ENCODE measurements around the gene CEP19. TPM values are rescaled to one million over a fixed set of nuclear protein-coding genes. Genes with fewer than 3 reads are reported as not detected.

Gene CEP19
- total RNA-seq, 4 donors from 2014 or later = 0.32 to 2.2 (median 1.8) TPM; not detected in 1

- Histone ChIP-seq H3K4me3 (no peak overlapping the region), H3K27ac (no peak overlapping the region), H3K27me3 (no peaks in the 10 kb centered on the region), H3K4me1 (no peaks in the 10 kb centered on the region), H3K36me3 (no peaks in the 10 kb centered on the region), H3K9me3 (no peaks in the 10 kb centered on the region)
- TF ChIP-seq POLR2A (IDR thresholded peaks at IDR 0.05) (no peak), CTCF (IDR thresholded peaks at IDR 0.05) (no peak), EP300 (IDR thresholded peaks at IDR 0.05; ENCODE audit: low read depth) (no peak), POLR2AphosphoS5 (IDR thresholded peaks at IDR 0.05) (no peak)
- intact Hi-C loops (cut with DNase I; ENCODE audit: low total_unique reads) (no loop called here), in situ Hi-C loops (cut with MboI; ENCODE audit: low pct_ligation_motif_present in 1 of 4, low pct_unique_long_range_greater_than_20kb in 1 of 4, low sequenced_read_pairs in 3 of 4) (no loop called here)
- DNase-seq = no peak
- 88% methylated on average over 5 of the region's 5 CpGs; no CpG with 5 or more reads in 1 of the 2 donors for WGBS, 2 donors (ENCODE audit: low coverage in 1 of 2)
Measured at GRCh38 chr3:196695849-196696226, 16.2 kb downstream of the CEP19 start.

GRCh38 chr3:196694941-196695848 is 16.9 kb downstream of the CEP19 start:
- WGBS, 2 donors (ENCODE audit: low coverage in 1 of 2) = 76 to 87% methylated on average over 9 to 17 of the region's 17 CpGs
- no peaks in the 10 kb centered on the region for H3K27me3 ChIP-seq
- no peak for DNase-seq
- TF ChIP-seq POLR2AphosphoS5 (IDR thresholded peaks at IDR 0.05) (no peak), CTCF (IDR thresholded peaks at IDR 0.05) (no peak)
- no peaks in the 10 kb centered on the region for H3K36me3 ChIP-seq
- H3K4me1 ChIP-seq = no peaks in the 10 kb centered on the region
- intact Hi-C loops (cut with DNase I; ENCODE audit: low total_unique reads) (no loop called here), in situ Hi-C loops (cut with MboI; ENCODE audit: low pct_ligation_motif_present in 1 of 4, low pct_unique_long_range_greater_than_20kb in 1 of 4, low sequenced_read_pairs in 3 of 4) (no loop called here)
- no peak overlapping the region for H3K4me3 ChIP-seq
- H3K27ac ChIP-seq = no peak overlapping the region
- no peaks in the 10 kb centered on the region for H3K9me3 ChIP-seq

GRCh38 chr3:196694202-196694638 is 17.8 kb downstream of the CEP19 start:
- Histone ChIP-seq H3K27ac (no peak overlapping the region), H3K9me3 (no peaks in the 10 kb centered on the region), H3K27me3 (no peaks in the 10 kb centered on the region), H3K36me3 (no peaks in the 10 kb centered on the region), H3K4me1 (no peaks in the 10 kb centered on the region), H3K4me3 (no peak overlapping the region)
- in situ Hi-C loops (cut with MboI; ENCODE audit: low pct_ligation_motif_present in 1 of 4, low pct_unique_long_range_greater_than_20kb in 1 of 4, low sequenced_read_pairs in 3 of 4) = no loop called here
- whole genome bisulfite sequencing, 2 donors (ENCODE audit: low coverage in 1 of 2) = 0 to 3% methylated on average over 1 of the region's 1 CpG
- intact Hi-C loops (cut with DNase I; ENCODE audit: low total_unique reads) = no loop called here
- DNase-seq = no peak
- TF ChIP-seq POLR2AphosphoS5 (IDR thresholded peaks at IDR 0.05) (no peak), POLR2A (IDR thresholded peaks at IDR 0.05) (no peak), CTCF (IDR thresholded peaks at IDR 0.05) (no peak), EP300 (IDR thresholded peaks at IDR 0.05; ENCODE audit: low read depth) (no peak)

- no peaks in the 10 kb centered on the region for H3K36me3 ChIP-seq
- no peak overlapping the region for H3K4me3 ChIP-seq
- in situ Hi-C loops (cut with MboI; ENCODE audit: low pct_ligation_motif_present in 1 of 4, low pct_unique_long_range_greater_than_20kb in 1 of 4, low sequenced_read_pairs in 3 of 4) (no loop called here), intact Hi-C loops (cut with DNase I; ENCODE audit: low total_unique reads) (no loop called here)
- H3K9me3 ChIP-seq = no peaks in the 10 kb centered on the region
- H3K27me3 ChIP-seq = no peaks in the 10 kb centered on the region
- DNase-seq = no peak
- WGBS, 2 donors (ENCODE audit: low coverage in 1 of 2) = 70 to 79% methylated on average over 5 to 8 of the region's 8 CpGs
- H3K27ac ChIP-seq = no peak overlapping the region
- TF ChIP-seq POLR2AphosphoS5 (IDR thresholded peaks at IDR 0.05) (no peak), EP300 (IDR thresholded peaks at IDR 0.05; ENCODE audit: low read depth) (no peak), CTCF (IDR thresholded peaks at IDR 0.05) (no peak), POLR2A (IDR thresholded peaks at IDR 0.05) (no peak)
- no peaks in the 10 kb centered on the region for H3K4me1 ChIP-seq
Measured at GRCh38 chr3:196691386-196691785, 20.7 kb downstream of the CEP19 start.

Measured in transverse colon (tissue), 4 donors.